A673 (cell line): ENCODE data around the gene BANK1.

Source experiments
- EZH2 ChIP-seq: fragments of 200-600 bp; sonication (generic); IDR thresholded peaks from 2 replicates; pipeline ENCODE4 v1.6.1; 2017; ENCODE audit warnings: borderline replicate concordance, low read depth, mild to moderate bottlenecking, mixed read lengths, antibody characterized with exemption, low read length; ENCODE audit not compliant: poor library complexity, severe bottlenecking
- TF ChIP-seq, protein P1 (sequence below): fragments of 300-800, 200-600 bp; sonication (generic); conservative IDR thresholded peaks from 2 replicates; pipeline ENCODE4 v1.5.1; 2017; ENCODE audit warnings: low read depth, mild to moderate bottlenecking, antibody characterized with exemption, low read length, moderate library complexity, mixed read lengths

DNA sequence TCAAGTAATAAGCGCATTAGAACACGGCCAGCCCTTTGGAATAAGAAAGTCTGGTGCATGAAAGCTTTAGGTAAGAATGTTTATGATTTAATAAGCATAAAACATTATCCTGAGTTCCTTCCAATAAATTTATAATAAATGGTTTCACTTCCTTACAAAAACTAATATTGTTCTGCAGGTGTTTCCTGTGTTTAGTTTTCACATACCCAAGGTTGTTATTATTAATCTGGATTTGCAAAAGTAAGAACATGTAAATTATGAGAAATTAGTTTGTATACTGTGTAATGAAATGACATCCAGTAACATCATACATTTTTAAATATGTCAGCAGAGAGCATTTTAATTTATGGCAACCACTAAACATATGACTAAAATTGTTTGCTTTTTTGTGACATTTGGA is 72.1 kb downstream of the BANK1 start:
- TF ChIP-seq, protein P1, sequence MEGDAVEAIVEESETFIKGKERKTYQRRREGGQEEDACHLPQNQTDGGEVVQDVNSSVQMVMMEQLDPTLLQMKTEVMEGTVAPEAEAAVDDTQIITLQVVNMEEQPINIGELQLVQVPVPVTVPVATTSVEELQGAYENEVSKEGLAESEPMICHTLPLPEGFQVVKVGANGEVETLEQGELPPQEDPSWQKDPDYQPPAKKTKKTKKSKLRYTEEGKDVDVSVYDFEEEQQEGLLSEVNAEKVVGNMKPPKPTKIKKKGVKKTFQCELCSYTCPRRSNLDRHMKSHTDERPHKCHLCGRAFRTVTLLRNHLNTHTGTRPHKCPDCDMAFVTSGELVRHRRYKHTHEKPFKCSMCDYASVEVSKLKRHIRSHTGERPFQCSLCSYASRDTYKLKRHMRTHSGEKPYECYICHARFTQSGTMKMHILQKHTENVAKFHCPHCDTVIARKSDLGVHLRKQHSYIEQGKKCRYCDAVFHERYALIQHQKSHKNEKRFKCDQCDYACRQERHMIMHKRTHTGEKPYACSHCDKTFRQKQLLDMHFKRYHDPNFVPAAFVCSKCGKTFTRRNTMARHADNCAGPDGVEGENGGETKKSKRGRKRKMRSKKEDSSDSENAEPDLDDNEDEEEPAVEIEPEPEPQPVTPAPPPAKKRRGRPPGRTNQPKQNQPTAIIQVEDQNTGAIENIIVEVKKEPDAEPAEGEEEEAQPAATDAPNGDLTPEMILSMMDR = no peak
- no peak for TF ChIP-seq EZH2
